GM06990 (cell line): ENCODE data around the gene GET4.
"Not testable (repeated sequence)": the region's sequence is repeated elsewhere in the genome, so short reads cannot be mapped to it uniquely, and the experiment has no call there.

Experiments used
- DNase-seq: peaks from one replicate; pipeline ENCODE4 v3.0.0-alpha.2; 2011; ENCODE audit not compliant: insufficient read length; ENCODE audit errors: extremely low read depth
- H3K27me3 ChIP-seq: replicated peaks from 2 replicates; pipeline ENCODE4 v1.6.0; 2011; ENCODE audit warnings: low read length; ENCODE audit not compliant: control insufficient read depth, insufficient read depth
- H3K36me3 ChIP-seq: 2 replicates; pipeline ENCODE4 v1.5.1; 2011; ENCODE audit warnings: low read length; ENCODE audit not compliant: control insufficient read depth, insufficient read depth
- H3K4me3 ChIP-seq: replicated peaks from 2 replicates; pipeline ENCODE4 v1.5.1; 2011; ENCODE audit warnings: low read depth, mild to moderate bottlenecking, control low read depth, low read length
- TF ChIP-seq, protein P1 (sequence below): IDR thresholded peaks from 2 replicates; pipeline ENCODE4 v1.5.1; 2011; ENCODE audit warnings: low read length, control low read depth, mild to moderate bottlenecking, inconsistent platforms; ENCODE audit not compliant: insufficient read depth, poor library complexity, severe bottlenecking

GET4 gene

GRCh38 chr7:938546-939185, 62.3 kb downstream of the GET4 start:
- TF ChIP-seq, protein P1, sequence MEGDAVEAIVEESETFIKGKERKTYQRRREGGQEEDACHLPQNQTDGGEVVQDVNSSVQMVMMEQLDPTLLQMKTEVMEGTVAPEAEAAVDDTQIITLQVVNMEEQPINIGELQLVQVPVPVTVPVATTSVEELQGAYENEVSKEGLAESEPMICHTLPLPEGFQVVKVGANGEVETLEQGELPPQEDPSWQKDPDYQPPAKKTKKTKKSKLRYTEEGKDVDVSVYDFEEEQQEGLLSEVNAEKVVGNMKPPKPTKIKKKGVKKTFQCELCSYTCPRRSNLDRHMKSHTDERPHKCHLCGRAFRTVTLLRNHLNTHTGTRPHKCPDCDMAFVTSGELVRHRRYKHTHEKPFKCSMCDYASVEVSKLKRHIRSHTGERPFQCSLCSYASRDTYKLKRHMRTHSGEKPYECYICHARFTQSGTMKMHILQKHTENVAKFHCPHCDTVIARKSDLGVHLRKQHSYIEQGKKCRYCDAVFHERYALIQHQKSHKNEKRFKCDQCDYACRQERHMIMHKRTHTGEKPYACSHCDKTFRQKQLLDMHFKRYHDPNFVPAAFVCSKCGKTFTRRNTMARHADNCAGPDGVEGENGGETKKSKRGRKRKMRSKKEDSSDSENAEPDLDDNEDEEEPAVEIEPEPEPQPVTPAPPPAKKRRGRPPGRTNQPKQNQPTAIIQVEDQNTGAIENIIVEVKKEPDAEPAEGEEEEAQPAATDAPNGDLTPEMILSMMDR: no peak
- Histone ChIP-seq H3K4me3 (no peak overlapping the region), H3K36me3 (no peaks in the 10 kb centered on the region; the same call in 1 of the 2 replicates), H3K27me3 (no peaks in the 10 kb centered on the region)
- no peak for DNase-seq

DNA sequence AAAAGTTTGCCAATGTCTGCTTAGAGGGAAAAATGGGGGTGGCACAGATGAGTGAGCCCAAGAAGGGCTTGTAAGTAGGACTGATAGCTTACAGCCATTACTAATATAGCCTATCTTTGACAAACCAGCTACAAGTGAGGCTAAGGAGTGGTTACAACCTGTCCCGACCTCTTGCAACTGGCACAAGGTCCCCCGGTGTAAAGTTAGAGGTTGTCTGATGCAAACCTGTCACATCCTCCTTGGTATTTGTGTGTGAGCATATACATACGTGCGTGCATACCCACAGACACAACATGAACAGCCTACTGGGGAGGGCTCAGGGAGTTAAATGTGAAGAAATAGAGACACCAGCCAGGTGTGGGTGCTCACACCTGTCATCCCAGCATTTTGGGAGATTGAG, 63.5 kb downstream of the GET4 start:
- Histone ChIP-seq H3K27me3 (no peaks in the 10 kb centered on the region), H3K36me3 (no peaks in the 10 kb centered on the region; the same call in 1 of the 2 replicates), H3K4me3 (no peak overlapping the region)
- DNase-seq: no peak
- TF ChIP-seq, protein P1: no peak

DNA sequence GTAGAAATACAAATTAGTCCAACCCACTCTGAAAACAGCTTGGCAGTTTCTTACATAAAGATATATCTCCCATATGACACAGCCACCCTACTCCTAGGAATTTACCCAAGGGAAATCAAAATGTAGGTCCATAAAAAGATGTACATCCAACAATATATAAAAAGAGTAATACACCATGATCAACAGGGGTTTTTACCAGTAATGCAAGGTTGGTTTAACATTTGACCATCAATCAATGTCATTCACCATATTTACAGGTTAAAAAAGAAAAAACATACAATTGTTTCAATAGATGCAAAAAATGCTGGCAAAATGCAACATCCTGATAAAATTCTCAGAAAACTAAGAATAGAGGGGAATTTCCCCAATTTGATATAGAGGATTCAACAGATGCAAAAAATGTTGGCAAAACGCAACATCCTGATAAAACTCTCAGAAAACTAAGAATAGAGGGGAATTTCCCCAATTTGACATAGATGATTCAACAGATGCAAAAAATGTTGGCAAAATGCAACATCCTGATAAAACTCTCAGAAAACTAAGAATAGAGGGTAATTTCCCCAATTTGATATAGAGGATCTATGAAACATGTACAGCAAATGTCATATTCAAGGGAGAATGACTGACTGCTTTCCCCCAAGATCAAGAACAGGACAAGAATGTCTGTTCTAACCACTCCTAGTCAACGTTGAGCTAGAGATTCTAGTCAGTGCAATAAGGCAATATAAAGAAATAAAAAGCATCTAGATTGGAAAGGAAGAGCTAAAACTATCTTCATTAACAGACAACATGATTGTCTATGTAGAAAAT, 64.5 kb downstream of the GET4 start:
- Histone ChIP-seq H3K36me3 (no peaks in the 10 kb centered on the region; the same call in 1 of the 2 replicates), H3K4me3 (no peak overlapping the region), H3K27me3 (no peaks in the 10 kb centered on the region)
- TF ChIP-seq, protein P1: no peak
- no peak for DNase-seq

GRCh38 chr7:943793-944192, 67.4 kb downstream of the GET4 start:
- not testable (repeated sequence) for H3K36me3 ChIP-seq, DNase-seq, H3K27me3 ChIP-seq, H3K4me3 ChIP-seq

- TF ChIP-seq, protein P1: no peak
- Histone ChIP-seq H3K27me3 (no peaks in the 10 kb centered on the region), H3K36me3 (peaks cover 2% of the 10 kb centered on the region), H3K4me3 (no peak overlapping the region)
- no peak for DNase-seq
Observed at GRCh38 chr7:944744-945143, 68.4 kb downstream of the GET4 start.

DNA sequence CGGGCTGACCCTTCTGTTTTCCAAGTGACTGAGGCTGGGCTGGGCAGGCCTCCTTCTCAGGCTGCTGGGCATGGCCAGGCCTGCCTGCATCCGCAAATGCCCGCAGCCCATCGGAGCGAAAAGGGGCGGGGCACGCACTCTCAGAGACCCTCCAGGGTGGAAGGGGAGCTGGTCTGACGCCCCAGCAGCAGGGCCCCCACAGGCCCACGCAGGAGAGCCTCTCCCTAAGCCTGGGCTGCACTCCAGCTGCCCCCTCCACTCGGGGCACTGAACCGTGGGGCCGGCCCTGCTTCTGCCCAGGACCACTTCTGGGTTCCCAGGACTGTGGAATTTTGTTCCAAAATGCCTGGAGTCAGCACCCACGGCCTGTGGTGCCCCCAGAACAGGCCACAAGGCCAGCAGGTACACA, 68.8 kb downstream of the GET4 start:
- peaks cover 2% of the 10 kb centered on the region for H3K36me3 ChIP-seq
- TF ChIP-seq, protein P1: no peak
- no peaks in the 10 kb centered on the region for H3K27me3 ChIP-seq
- H3K4me3 ChIP-seq: no peak overlapping the region
- no peak for DNase-seq
